ENCODE data around the gene PLXNB1. TPM values are rescaled to one million over a fixed set of nuclear protein-coding genes. Genes with fewer than 3 reads are reported as not detected.

The PLXNB1 gene
- total RNA-seq, 5 donors from 2014 or later (not counting 1 experiment from before 2014, with no cell fraction given): 2.5 to 6.9 (median 5.9) TPM

DNA sequence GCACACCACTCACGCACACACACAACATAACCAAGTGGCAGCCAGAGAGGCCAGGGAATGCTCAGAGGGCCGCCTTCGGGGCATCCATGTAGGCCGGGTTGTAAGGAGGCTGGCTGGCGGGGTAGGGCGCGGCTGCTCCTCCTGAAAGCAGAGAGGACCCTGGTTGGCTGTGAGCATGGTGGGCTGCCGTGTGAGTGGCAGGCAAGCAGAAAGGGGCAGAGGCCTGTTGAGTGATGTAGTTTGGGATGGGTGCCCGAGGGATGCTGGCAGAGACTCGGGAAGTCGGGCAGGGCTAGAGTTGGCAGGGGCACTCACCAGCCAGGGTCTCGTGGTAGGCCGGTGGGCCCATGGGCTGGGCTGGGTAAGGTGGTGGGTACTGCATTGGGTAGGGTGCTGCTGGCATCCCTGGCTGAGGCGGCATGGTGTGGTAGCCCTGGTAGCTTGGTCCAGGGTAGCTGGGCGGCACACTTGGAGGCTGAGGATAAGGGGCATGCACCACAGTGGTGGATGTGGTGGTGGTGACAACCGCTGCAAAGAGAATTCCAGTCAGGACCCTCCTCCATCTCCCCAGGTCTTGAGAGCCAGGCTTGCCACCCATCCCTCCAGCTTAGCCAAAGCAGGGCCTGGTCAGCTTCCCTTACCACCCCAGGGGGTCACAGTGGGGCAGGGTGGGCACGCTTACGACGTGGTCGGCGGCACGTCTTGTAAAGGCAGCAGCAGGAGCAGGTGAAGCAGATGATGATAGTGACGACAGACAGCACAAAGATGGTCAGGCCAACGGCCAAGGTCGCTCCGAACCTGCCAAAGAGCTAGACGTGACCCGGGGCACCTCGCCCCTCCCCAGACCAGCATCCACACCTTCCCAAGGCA is 39.4 kb upstream of the PLXNB1 start:
- Mint-ChIP-seq H3K27ac (peak overlapping the region; percentile 86 to 95), H3K36me3 (peaks cover 22% of the 10 kb centered on the region), H3K27me3 (no peaks in the 10 kb centered on the region), H3K4me3 (peak overlapping the region; percentile 69 to 85 (median 83)), H3K9me3 (no peaks in the 10 kb centered on the region), H3K4me1 (peaks cover 62 to 72% (median 70%) of the 10 kb centered on the region in 3 donors)
- ChIA-PET CTCF (interaction anchor here (1.0 to 1.5 kb wide), 2 partner anchors 12 to 33 kb away, joined by 4 read pairs; no protein-coding TSS in a partner anchor), POLR2A (no interaction called here)
- peaks cover 0 to 36% of the 10 kb centered on the region in 2 donors for H3K36me3 ChIP-seq (ENCODE audit: control insufficient read depth in 2 of 2, extremely low read depth in 1 of 2, insufficient read depth in 1 of 2, low read length in 1 of 2)
- no peaks in the 10 kb centered on the region for H3K9me3 ChIP-seq
- H3K4me3 ChIP-seq (ENCODE audit: control insufficient read depth in 1 of 2, extremely low read depth in 1 of 2, low read length in 1 of 2): no peak overlapping the region
- no peak for ATAC-seq (replicated peaks in 1 of 4)
- DNase-seq: no peak
- no peak overlapping the region for H3K27ac ChIP-seq (ENCODE audit: low read length)
- H3K4me1 ChIP-seq (ENCODE audit: control insufficient read depth in 1 of 2, extremely low read depth in 1 of 2, insufficient read depth in 2 of 2, low read length in 2 of 2): peaks cover 24 to 96% of the 10 kb centered on the region in 2 experiments
- H3K27me3 ChIP-seq (replicated peaks in 1 of 2; ENCODE audit: control insufficient read depth in 2 of 2, extremely low read depth in 1 of 2, insufficient read depth in 2 of 2, low read length in 1 of 2): no peaks in the 10 kb centered on the region
- WGBS (ENCODE audit: insufficient coverage): 95% methylated on average over 20 of the region's 29 CpGs

DNA sequence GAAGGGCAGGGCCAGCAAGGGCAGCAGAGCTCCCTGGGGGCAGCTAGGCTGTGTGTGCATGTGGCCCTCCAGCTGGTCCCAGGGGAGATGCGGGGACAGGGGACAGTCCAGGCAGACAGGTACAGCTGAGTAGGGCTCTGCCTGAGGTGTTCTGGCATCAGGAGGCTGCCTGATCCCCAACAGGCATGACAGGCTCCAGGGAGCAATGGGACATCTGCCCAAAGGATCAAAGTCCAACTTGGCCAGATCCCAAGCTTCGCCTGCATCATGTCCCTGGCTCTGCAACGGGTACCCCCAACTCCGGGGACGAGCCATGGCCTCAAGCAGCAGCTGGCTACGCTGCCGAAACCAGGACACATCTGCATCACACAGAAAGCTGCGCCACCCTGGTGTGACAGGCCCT is 38.4 kb upstream of the PLXNB1 start:
- H3K27me3 ChIP-seq (replicated peaks in 1 of 2; ENCODE audit: control insufficient read depth in 2 of 2, extremely low read depth in 1 of 2, insufficient read depth in 2 of 2, low read length in 1 of 2): no peaks in the 10 kb centered on the region
- peaks cover 20 to 88% of the 10 kb centered on the region in 2 experiments for H3K4me1 ChIP-seq (ENCODE audit: control insufficient read depth in 1 of 2, extremely low read depth in 1 of 2, insufficient read depth in 2 of 2, low read length in 2 of 2)
- no peak for ATAC-seq (replicated peaks in 1 of 4)
- no peak for DNase-seq
- Mint-ChIP-seq H3K9me3 (no peaks in the 10 kb centered on the region), H3K4me3 (peak overlapping the region; percentile 83 to 88 (median 85)), H3K27me3 (no peaks in the 10 kb centered on the region), H3K36me3 (peaks cover 22% of the 10 kb centered on the region), H3K27ac (peak overlapping the region; percentile 94 to 95), H3K4me1 (peaks cover 57 to 67% (median 66%) of the 10 kb centered on the region in 3 donors)
- ChIA-PET POLR2A (interaction anchor here in 1 of 2 donors (0.5 kb wide), 1 partner anchor 80 kb away, joined by 3 read pairs; no protein-coding TSS in a partner anchor), CTCF (interaction anchor here (0.6 to 2.9 kb wide), 2 partner anchors 22 to 32 kb away, joined by 3 to 13 read pairs; no protein-coding TSS in a partner anchor)
- peak overlapping the region; percentile 98 for H3K27ac ChIP-seq (ENCODE audit: low read length)
- no peak overlapping the region for H3K4me3 ChIP-seq (ENCODE audit: control insufficient read depth in 1 of 2, extremely low read depth in 1 of 2, low read length in 1 of 2)
- H3K36me3 ChIP-seq (ENCODE audit: control insufficient read depth in 2 of 2, extremely low read depth in 1 of 2, insufficient read depth in 1 of 2, low read length in 1 of 2): peaks cover 0 to 38% of the 10 kb centered on the region in 2 donors
- H3K9me3 ChIP-seq: no peaks in the 10 kb centered on the region
- WGBS (ENCODE audit: insufficient coverage): 96% methylated on average over 8 of the region's 8 CpGs

DNA sequence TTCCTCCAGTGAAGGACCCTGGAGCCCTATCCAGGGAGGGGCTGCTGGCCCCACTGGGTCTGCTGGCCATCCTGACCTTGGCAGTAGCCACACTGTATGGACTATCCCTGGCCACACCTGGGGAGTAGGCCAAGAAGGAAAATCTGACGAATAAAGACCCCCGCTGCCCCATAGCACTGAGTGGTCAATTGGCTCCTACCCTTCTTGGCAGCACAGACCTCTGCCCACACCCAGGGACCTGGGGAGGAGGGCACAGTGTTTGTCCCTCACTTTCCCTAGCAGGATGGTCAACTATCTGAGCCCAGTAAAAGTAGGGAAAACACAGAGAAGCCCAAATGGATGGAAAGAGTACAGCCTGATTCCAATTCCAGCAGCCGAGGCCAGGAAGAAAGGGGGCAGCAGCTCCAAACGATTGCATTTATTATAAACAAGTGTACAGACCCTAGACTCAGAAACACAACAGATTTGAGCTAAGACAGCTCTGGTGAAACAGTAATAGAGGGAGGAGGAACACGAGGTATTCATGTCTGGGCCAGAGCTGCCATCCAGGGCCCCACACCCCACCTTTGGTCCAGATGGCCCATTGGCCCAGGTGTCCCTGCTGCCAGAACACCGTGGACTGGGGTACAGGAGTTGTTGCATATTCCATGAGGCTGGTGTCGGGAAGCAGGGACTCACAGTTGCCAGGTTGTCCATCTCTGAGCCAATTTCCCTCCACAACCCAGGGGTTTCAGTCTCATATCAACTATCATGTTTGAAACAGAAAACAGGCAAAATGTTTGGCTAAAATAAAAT is 37.8 kb upstream of the PLXNB1 start:
- peak overlapping the region; percentile 83 to 88 (median 85) for H3K4me3 Mint-ChIP-seq
- Histone ChIP-seq H3K9me3 (no peaks in the 10 kb centered on the region), H3K4me3 (ENCODE audit: control insufficient read depth in 1 of 2, extremely low read depth in 1 of 2, low read length in 1 of 2) (peak overlapping the region; percentile 67 to 85), H3K36me3 (ENCODE audit: control insufficient read depth in 2 of 2, extremely low read depth in 1 of 2, insufficient read depth in 1 of 2, low read length in 1 of 2) (peaks cover 0 to 38% of the 10 kb centered on the region in 2 donors), H3K27ac (ENCODE audit: low read length) (peak overlapping the region; percentile 98), H3K27me3 (replicated peaks in 1 of 2; ENCODE audit: control insufficient read depth in 2 of 2, extremely low read depth in 1 of 2, insufficient read depth in 2 of 2, low read length in 1 of 2) (no peaks in the 10 kb centered on the region), H3K4me1 (ENCODE audit: control insufficient read depth in 1 of 2, extremely low read depth in 1 of 2, insufficient read depth in 2 of 2, low read length in 2 of 2) (peaks cover 18 to 83% of the 10 kb centered on the region in 2 experiments)
- 86% methylated on average over 3 of the region's 7 CpGs for WGBS (ENCODE audit: insufficient coverage)
- H3K9me3 Mint-ChIP-seq: no peaks in the 10 kb centered on the region
- DNase-seq (no peak), ATAC-seq (replicated peaks in 1 of 4) (no peak)
- peak overlapping the region; percentile 94 to 95 for H3K27ac Mint-ChIP-seq
- no peaks in the 10 kb centered on the region for H3K27me3 Mint-ChIP-seq
- H3K36me3 Mint-ChIP-seq: peaks cover 22% of the 10 kb centered on the region
- ChIA-PET POLR2A (interaction anchor here in 1 of 2 donors (0.5 kb wide), 1 partner anchor 79 kb away, joined by 3 read pairs; no protein-coding TSS in a partner anchor), CTCF (interaction anchor here (0.6 to 2.9 kb wide), 3 partner anchors 21 to 39 kb away, joined by 3 to 13 read pairs (median 5); no protein-coding TSS in a partner anchor)
- H3K4me1 Mint-ChIP-seq: peaks cover 52 to 61% (median 61%) of the 10 kb centered on the region in 3 donors

DNA sequence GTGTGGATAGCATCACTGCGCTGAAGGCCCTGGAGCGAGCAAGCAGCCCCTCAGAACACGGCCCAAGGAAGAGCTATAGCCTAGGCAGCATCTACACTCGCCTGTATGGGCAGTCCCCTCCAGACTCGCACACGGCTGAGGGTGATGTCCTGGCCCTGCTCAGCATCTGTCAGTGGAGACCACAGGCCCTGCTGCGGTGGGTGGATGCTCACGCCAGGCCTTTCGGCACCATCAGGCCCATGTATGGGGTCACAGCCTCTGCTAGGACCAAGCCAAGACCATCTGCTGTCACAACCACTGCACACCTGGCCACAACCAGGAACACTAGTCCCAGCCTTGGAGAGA is 37.2 kb upstream of the PLXNB1 start:
- no peak for DNase-seq
- H3K36me3 ChIP-seq (ENCODE audit: control insufficient read depth in 2 of 2, extremely low read depth in 1 of 2, insufficient read depth in 1 of 2, low read length in 1 of 2): peaks cover 0 to 38% of the 10 kb centered on the region in 2 donors
- no peak for ATAC-seq (replicated peaks in 1 of 4)
- Mint-ChIP-seq H3K9me3 (no peaks in the 10 kb centered on the region), H3K4me3 (peak overlapping the region; percentile 83 to 88 (median 85)), H3K36me3 (peaks cover 22% of the 10 kb centered on the region), H3K4me1 (peaks cover 52 to 61% (median 59%) of the 10 kb centered on the region in 3 donors), H3K27me3 (no peaks in the 10 kb centered on the region), H3K27ac (peak overlapping the region; percentile 94 to 95)
- ChIA-PET CTCF (interaction anchor here in 1 of 2 donors (1.3 to 2.9 kb wide), 2 partner anchors 31 to 40 kb away, joined by 5 to 13 read pairs; no protein-coding TSS in a partner anchor), POLR2A (interaction anchor here in 1 of 2 donors (0.5 kb wide), 1 partner anchor 26 kb away, joined by 3 read pairs; no protein-coding TSS in a partner anchor)
- H3K4me1 ChIP-seq (ENCODE audit: control insufficient read depth in 1 of 2, extremely low read depth in 1 of 2, insufficient read depth in 2 of 2, low read length in 2 of 2): peaks cover 18 to 77% of the 10 kb centered on the region in 2 experiments
- no peaks in the 10 kb centered on the region for H3K27me3 ChIP-seq (replicated peaks in 1 of 2; ENCODE audit: control insufficient read depth in 2 of 2, extremely low read depth in 1 of 2, insufficient read depth in 2 of 2, low read length in 1 of 2)
- peak overlapping the region; percentile 98 for H3K27ac ChIP-seq (ENCODE audit: low read length)
- WGBS (ENCODE audit: insufficient coverage): 47% methylated on average over 8 of the region's 9 CpGs
- H3K9me3 ChIP-seq: no peaks in the 10 kb centered on the region
- peak overlapping the region; percentile 67 to 85 for H3K4me3 ChIP-seq (ENCODE audit: control insufficient read depth in 1 of 2, extremely low read depth in 1 of 2, low read length in 1 of 2)

DNA sequence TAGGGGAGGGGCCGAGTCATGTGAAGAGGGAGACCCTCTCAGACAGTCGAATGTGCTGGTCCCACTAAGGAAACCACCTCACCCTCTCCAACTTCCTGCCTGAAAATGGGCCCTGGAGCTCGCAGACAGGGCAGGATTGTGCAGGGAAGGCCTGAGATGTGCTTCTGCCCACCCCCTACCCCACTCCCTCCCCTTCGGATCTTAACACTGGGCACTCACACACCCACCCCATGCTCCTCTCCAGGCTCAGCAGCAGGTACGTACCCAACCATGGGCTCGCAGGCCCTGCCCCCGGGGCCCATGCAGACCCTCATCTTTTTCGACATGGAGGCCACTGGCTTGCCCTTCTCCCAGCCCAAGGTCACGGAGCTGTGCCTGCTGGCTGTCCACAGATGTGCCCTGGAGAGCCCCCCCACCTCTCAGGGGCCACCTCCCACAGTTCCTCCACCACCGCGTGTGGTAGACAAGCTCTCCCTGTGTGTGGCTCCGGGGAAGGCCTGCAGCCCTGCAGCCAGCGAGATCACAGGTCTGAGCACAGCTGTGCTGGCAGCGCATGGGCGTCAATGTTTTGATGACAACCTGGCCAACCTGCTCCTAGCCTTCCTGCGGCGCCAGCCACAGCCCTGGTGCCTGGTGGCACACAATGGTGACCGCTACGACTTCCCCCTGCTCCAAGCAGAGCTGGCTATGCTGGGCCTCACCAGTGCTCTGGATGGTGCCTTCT is 36.7 kb upstream of the PLXNB1 start:
- H3K4me3 ChIP-seq (ENCODE audit: control insufficient read depth in 1 of 2, extremely low read depth in 1 of 2, low read length in 1 of 2): peak overlapping the region; percentile 67 to 85
- ChIA-PET POLR2A (interaction anchor here (0.5 to 1.1 kb wide), 4 partner anchors 26 to 54 kb away, joined by 3 read pairs; partner anchors contain the start of gene CCDC51 (in 1 of the 2)), CTCF (interaction anchor here in 1 of 2 donors (1.0 to 2.9 kb wide), 3 partner anchors 31 to 54 kb away, joined by 3 to 13 read pairs (median 5); no protein-coding TSS in a partner anchor)
- H3K36me3 ChIP-seq (ENCODE audit: control insufficient read depth in 2 of 2, extremely low read depth in 1 of 2, insufficient read depth in 1 of 2, low read length in 1 of 2): peaks cover 0 to 38% of the 10 kb centered on the region in 2 donors
- H3K9me3 ChIP-seq: no peaks in the 10 kb centered on the region
- peak; percentile 49 to 65 (median 55) for ATAC-seq (replicated peaks in 1 of 4)
- peak in 18 of 35 experiments; percentile 13 to 50 (median 24) for DNase-seq
- no peaks in the 10 kb centered on the region for H3K27me3 ChIP-seq (replicated peaks in 1 of 2; ENCODE audit: control insufficient read depth in 2 of 2, extremely low read depth in 1 of 2, insufficient read depth in 2 of 2, low read length in 1 of 2)
- peak overlapping the region; percentile 98 for H3K27ac ChIP-seq (ENCODE audit: low read length)
- peaks cover 16 to 71% of the 10 kb centered on the region in 2 experiments for H3K4me1 ChIP-seq (ENCODE audit: control insufficient read depth in 1 of 2, extremely low read depth in 1 of 2, insufficient read depth in 2 of 2, low read length in 2 of 2)
- Mint-ChIP-seq H3K4me3 (peak overlapping the region; percentile 83 to 88 (median 85)), H3K27me3 (no peaks in the 10 kb centered on the region), H3K27ac (peak overlapping the region; percentile 94 to 95), H3K9me3 (no peaks in the 10 kb centered on the region), H3K4me1 (peaks cover 52 to 59% (median 58%) of the 10 kb centered on the region in 3 donors), H3K36me3 (peaks cover 22% of the 10 kb centered on the region)
- 5% methylated on average over 15 of the region's 19 CpGs for WGBS (ENCODE audit: insufficient coverage)

Measured in T-cell (primary cell).